ENCODE measurements around the gene CIDEC.

The CIDEC gene

GRCh38 chr3:9879830-9880549 lies at the start of gene CIDEC:
Gene CIDEC, minus strand, starts transcription at chr3:9880253. Its CDS starts 1,767 bp downstream, at chr3:9878486.
- no peak for FAIRE-seq

- no peak for FAIRE-seq
Observed at GRCh38 chr3:9928158-9928557, 48.1 kb upstream of the CIDEC start.

GRCh38 chr3:9918261-9919038 lies 38.4 kb upstream of the CIDEC start:
- no peak for FAIRE-seq

- no peak for FAIRE-seq
Observed at GRCh38 chr3:9917820-9918219, 37.8 kb upstream of the CIDEC start.

- no peak for FAIRE-seq
Observed at GRCh38 chr3:9916734-9917680, 37.0 kb upstream of the CIDEC start, which contains the start of gene IL17RC. Gene IL17RC, plus strand, starts transcription at chr3:9917098. Its CDS starts 218 bp downstream, at chr3:9917316.

GRCh38 chr3:9916346-9916733 lies 36.3 kb upstream of the CIDEC start:
- FAIRE-seq = no peak

- FAIRE-seq = no peak
Observed at GRCh38 chr3:9915254-9916141, 35.4 kb upstream of the CIDEC start.

- FAIRE-seq = no peak
Observed at GRCh38 chr3:9914559-9915253, 34.7 kb upstream of the CIDEC start.

- FAIRE-seq = no peak
Observed at GRCh38 chr3:9914011-9914410, 34.0 kb upstream of the CIDEC start.

GRCh38 chr3:9913601-9914000 lies 33.5 kb upstream of the CIDEC start:
- FAIRE-seq = no peak

GRCh38 chr3:9912294-9912935 lies 32.4 kb upstream of the CIDEC start:
- no peak for FAIRE-seq

GRCh38 chr3:9911863-9912262 lies 31.8 kb upstream of the CIDEC start:
- FAIRE-seq = no peak

- no peak for FAIRE-seq
Observed at GRCh38 chr3:9909221-9910013, 29.4 kb upstream of the CIDEC start.

GRCh38 chr3:9908286-9908685 lies 28.2 kb upstream of the CIDEC start:
- no peak for FAIRE-seq

- no peak for FAIRE-seq
Observed at GRCh38 chr3:9906480-9906879, 26.4 kb upstream of the CIDEC start.

GRCh38 chr3:9903904-9904303 lies 23.9 kb upstream of the CIDEC start:
- FAIRE-seq = no peak

GRCh38 chr3:9903238-9903624 lies 23.2 kb upstream of the CIDEC start:
- FAIRE-seq = no peak

GRCh38 chr3:9902372-9903237 lies 22.6 kb upstream of the CIDEC start, which contains the start of gene IL17RE:
Gene IL17RE, plus strand, starts transcription at chr3:9902848. Its CDS starts 85 bp downstream, at chr3:9902933.
- FAIRE-seq = no peak

- no peak for FAIRE-seq
Observed at GRCh38 chr3:9901967-9902366, 21.9 kb upstream of the CIDEC start.
